ENCODE results near the gene ZBTB17. TPM values are rescaled to one million over a fixed set of nuclear protein-coding genes. Genes with fewer than 3 reads are reported as not detected.

Gene ZBTB17
- total and polyA plus RNA-seq, 9 of the 15 experiments (the other 6 are each of a cell fraction or from before 2014, with no cell fraction given): 1.1 to 53.4 (median 29.6) TPM

- TF ChIP-seq REST (IDR thresholded peaks at IDR 0.05; ENCODE audit: borderline replicate concordance) (no peak), REST (CRISPR knock-in tag; IDR thresholded peaks at IDR 0.05; ENCODE audit: low read depth) (no peak), RBM34 (IDR thresholded peaks at IDR 0.05; ENCODE audit: borderline replicate concordance, insufficient read depth, low read length) (no peak), HOXB6 (CRISPR knock-in tag; IDR thresholded peaks at IDR 0.05; ENCODE audit: borderline replicate concordance) (no peak), NFE2 (IDR thresholded peaks at IDR 0.05; ENCODE audit: low read depth) (peak; percentile 39; the same call in 1 of the 2 replicates), ZNF124 (CRISPR knock-in tag; IDR thresholded peaks at IDR 0.05) (no peak), NCOA1 (IDR thresholded peaks at IDR 0.05; ENCODE audit: low read depth) (no peak), NEUROD1 (IDR thresholded peaks at IDR 0.05; ENCODE audit: borderline replicate concordance, low read depth, low read length, partially characterized antibody) (no peak), ARNT (IDR thresholded peaks at IDR 0.05) (no peak), ARID2 (IDR thresholded peaks at IDR 0.05) (no peak), PRPF4 (IDR thresholded peaks at IDR 0.05; ENCODE audit: insufficient read depth, low read depth, low read length, poor library complexity, severe bottlenecking) (no peak)
- TF ChIP-seq, protein P1, sequence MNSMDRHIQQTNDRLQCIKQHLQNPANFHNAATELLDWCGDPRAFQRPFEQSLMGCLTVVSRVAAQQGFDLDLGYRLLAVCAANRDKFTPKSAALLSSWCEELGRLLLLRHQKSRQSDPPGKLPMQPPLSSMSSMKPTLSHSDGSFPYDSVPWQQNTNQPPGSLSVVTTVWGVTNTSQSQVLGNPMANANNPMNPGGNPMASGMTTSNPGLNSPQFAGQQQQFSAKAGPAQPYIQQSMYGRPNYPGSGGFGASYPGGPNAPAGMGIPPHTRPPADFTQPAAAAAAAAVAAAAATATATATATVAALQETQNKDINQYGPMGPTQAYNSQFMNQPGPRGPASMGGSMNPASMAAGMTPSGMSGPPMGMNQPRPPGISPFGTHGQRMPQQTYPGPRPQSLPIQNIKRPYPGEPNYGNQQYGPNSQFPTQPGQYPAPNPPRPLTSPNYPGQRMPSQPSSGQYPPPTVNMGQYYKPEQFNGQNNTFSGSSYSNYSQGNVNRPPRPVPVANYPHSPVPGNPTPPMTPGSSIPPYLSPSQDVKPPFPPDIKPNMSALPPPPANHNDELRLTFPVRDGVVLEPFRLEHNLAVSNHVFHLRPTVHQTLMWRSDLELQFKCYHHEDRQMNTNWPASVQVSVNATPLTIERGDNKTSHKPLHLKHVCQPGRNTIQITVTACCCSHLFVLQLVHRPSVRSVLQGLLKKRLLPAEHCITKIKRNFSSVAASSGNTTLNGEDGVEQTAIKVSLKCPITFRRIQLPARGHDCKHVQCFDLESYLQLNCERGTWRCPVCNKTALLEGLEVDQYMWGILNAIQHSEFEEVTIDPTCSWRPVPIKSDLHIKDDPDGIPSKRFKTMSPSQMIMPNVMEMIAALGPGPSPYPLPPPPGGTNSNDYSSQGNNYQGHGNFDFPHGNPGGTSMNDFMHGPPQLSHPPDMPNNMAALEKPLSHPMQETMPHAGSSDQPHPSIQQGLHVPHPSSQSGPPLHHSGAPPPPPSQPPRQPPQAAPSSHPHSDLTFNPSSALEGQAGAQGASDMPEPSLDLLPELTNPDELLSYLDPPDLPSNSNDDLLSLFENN (IDR thresholded peaks at IDR 0.05; ENCODE audit: low read depth in 2 of 2, low read length in 2 of 2): no peak
- TF ChIP-seq, protein P2, sequence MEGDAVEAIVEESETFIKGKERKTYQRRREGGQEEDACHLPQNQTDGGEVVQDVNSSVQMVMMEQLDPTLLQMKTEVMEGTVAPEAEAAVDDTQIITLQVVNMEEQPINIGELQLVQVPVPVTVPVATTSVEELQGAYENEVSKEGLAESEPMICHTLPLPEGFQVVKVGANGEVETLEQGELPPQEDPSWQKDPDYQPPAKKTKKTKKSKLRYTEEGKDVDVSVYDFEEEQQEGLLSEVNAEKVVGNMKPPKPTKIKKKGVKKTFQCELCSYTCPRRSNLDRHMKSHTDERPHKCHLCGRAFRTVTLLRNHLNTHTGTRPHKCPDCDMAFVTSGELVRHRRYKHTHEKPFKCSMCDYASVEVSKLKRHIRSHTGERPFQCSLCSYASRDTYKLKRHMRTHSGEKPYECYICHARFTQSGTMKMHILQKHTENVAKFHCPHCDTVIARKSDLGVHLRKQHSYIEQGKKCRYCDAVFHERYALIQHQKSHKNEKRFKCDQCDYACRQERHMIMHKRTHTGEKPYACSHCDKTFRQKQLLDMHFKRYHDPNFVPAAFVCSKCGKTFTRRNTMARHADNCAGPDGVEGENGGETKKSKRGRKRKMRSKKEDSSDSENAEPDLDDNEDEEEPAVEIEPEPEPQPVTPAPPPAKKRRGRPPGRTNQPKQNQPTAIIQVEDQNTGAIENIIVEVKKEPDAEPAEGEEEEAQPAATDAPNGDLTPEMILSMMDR (IDR thresholded peaks at IDR 0.05 in 2 of 3, conservative IDR thresholded peaks at IDR 0.05 in 1 of 3; ENCODE audit: insufficient read depth in 2 of 3, low read depth in 1 of 3, low read length in 3 of 3): no peak
- TF ChIP-seq, protein P3, sequence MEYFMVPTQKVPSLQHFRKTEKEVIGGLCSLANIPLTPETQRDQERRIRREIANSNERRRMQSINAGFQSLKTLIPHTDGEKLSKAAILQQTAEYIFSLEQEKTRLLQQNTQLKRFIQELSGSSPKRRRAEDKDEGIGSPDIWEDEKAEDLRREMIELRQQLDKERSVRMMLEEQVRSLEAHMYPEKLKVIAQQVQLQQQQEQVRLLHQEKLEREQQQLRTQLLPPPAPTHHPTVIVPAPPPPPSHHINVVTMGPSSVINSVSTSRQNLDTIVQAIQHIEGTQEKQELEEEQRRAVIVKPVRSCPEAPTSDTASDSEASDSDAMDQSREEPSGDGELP (CRISPR knock-in tag; IDR thresholded peaks at IDR 0.05; ENCODE audit: borderline replicate concordance): no peak
These were observed 73.0 kb downstream of the ZBTB17 start (continued) for GRCh38 chr1:15902882-15903281.

All from K562 (cell line).